Astrocyte (in vitro differentiated cells and primary cell): ENCODE measurements around the gene CALHM4. TPM values are rescaled to one million over a fixed set of nuclear protein-coding genes. Genes with fewer than 3 reads are reported as not detected.

Experiments used
- DNase-seq: peaks from one replicate; pipeline ENCODE4 v3.0.0-alpha.2; 2010; ENCODE audit warnings: low read depth
- FAIRE-seq: peaks from 2 replicates; lab custom pipeline; 2011; peaks lifted over from hg19 to GRCh38; lab: Jason Lieb, UNC
- H2AFZ ChIP-seq: 2 replicates; pipeline ENCODE4 v1.6.0; 2012; ENCODE audit warnings: low read depth, low read length, inconsistent platforms
- H3K27ac ChIP-seq: 2 replicates; pipeline ENCODE4 v1.5.1; 2011; ENCODE audit warnings: low read depth, low read length, inconsistent platforms
- H3K27me3 ChIP-seq: 2 replicates; pipeline ENCODE4 v1.6.0; 2011; ENCODE audit warnings: low read length, inconsistent platforms; ENCODE audit not compliant: insufficient read depth
- H3K36me3 ChIP-seq: 2 replicates; pipeline ENCODE4 v1.5.1; 2011; ENCODE audit warnings: low read length, inconsistent platforms; ENCODE audit not compliant: insufficient read depth
- H3K4me1 ChIP-seq: 2 replicates; pipeline ENCODE4 v1.5.1; 2011; ENCODE audit warnings: low read length, inconsistent platforms; ENCODE audit not compliant: insufficient read depth
- H3K4me2 ChIP-seq: 2 replicates; pipeline ENCODE4 v1.6.0; 2012; ENCODE audit warnings: low read length, inconsistent platforms
- H3K4me3 ChIP-seq: 2 replicates; pipeline ENCODE4 v1.5.1; 2011; ENCODE audit warnings: low read depth, mild to moderate bottlenecking, low read length, inconsistent platforms; ENCODE audit not compliant: insufficient read depth
- H3K79me2 ChIP-seq: 2 replicates; pipeline ENCODE4 v1.6.0; 2012; ENCODE audit warnings: mild to moderate bottlenecking, low read length, inconsistent platforms; ENCODE audit not compliant: insufficient read depth
- H3K9ac ChIP-seq: 2 replicates; pipeline ENCODE4 v1.6.0; 2012; ENCODE audit warnings: mild to moderate bottlenecking, low read length, inconsistent platforms
- H3K9me3 ChIP-seq: 2 replicates; pipeline ENCODE4 v1.5.1; 2012; ENCODE audit warnings: low read depth, mild to moderate bottlenecking, low read length, inconsistent platforms; ENCODE audit not compliant: insufficient read depth
- H4K20me1 ChIP-seq: 2 replicates; pipeline ENCODE4 v1.6.0; 2012; ENCODE audit warnings: low read length, inconsistent platforms; ENCODE audit not compliant: insufficient read depth
- H3K27ac Mint-ChIP-seq: one replicate; pipeline ENCODE4 v1.8.0; 2021; ENCODE audit warnings: mild to moderate bottlenecking, mixed read lengths; ENCODE audit not compliant: unreplicated experiment
- H3K27me3 Mint-ChIP-seq: one replicate; pipeline ENCODE4 v1.8.0; 2021; ENCODE audit warnings: low read depth, mixed read lengths; ENCODE audit not compliant: unreplicated experiment
- H3K36me3 Mint-ChIP-seq: one replicate; pipeline ENCODE4 v1.8.0; 2021; ENCODE audit warnings: low read depth, mixed read lengths; ENCODE audit not compliant: unreplicated experiment
- H3K4me1 Mint-ChIP-seq: one replicate; pipeline ENCODE4 v1.8.0; 2021; ENCODE audit warnings: low read depth, mixed read lengths; ENCODE audit not compliant: unreplicated experiment
- H3K4me3 Mint-ChIP-seq: one replicate; pipeline ENCODE4 v1.8.0; 2021; ENCODE audit warnings: mild to moderate bottlenecking, moderate library complexity, mixed read lengths; ENCODE audit not compliant: unreplicated experiment
- H3K9me3 Mint-ChIP-seq: one replicate; pipeline ENCODE4 v1.8.0; 2021; ENCODE audit warnings: mild to moderate bottlenecking, mixed read lengths; ENCODE audit not compliant: unreplicated experiment
- CTCF ChIP-seq: IDR thresholded peaks from 2 replicates; pipeline ENCODE4 v1.5.1; 2011; ENCODE audit warnings: low read depth, mild to moderate bottlenecking, inconsistent platforms, low read length, moderate library complexity; ENCODE audit not compliant: insufficient read depth
- EZH2 ChIP-seq: IDR thresholded peaks from 2 replicates; pipeline ENCODE4 v1.6.1; 2012; ENCODE audit warnings: mild to moderate bottlenecking, low read length, inconsistent platforms; ENCODE audit not compliant: insufficient read depth
- total RNA-seq: library from RNA; stranded (reverse); gene quantifications from 2 replicates; pipeline ENCODE4 v1.2.1, GENCODE V29; 2021

CALHM4 gene
- total RNA-seq, 1 donor from 2014 or later: 0.20 TPM

- Mint-ChIP-seq H3K27ac (no peak overlapping the region), H3K4me1 (peaks cover 12% of the 10 kb centered on the region), H3K36me3 (no peaks in the 10 kb centered on the region), H3K9me3 (no peaks in the 10 kb centered on the region), H3K27me3 (no peaks in the 10 kb centered on the region), H3K4me3 (no peak overlapping the region)
- Histone ChIP-seq H3K9ac (no peak overlapping the region), H3K79me2 (no peaks in the 10 kb centered on the region), H3K27ac (no peak overlapping the region), H3K4me3 (no peak overlapping the region), H3K36me3 (no peaks in the 10 kb centered on the region), H4K20me1 (no peaks in the 10 kb centered on the region), H3K4me2 (no peak overlapping the region), H3K9me3 (no peaks in the 10 kb centered on the region), H2AFZ (peak overlapping the region; percentile 13), H3K4me1 (peaks cover 22% of the 10 kb centered on the region), H3K27me3 (no peaks in the 10 kb centered on the region)
- FAIRE-seq: peak; percentile 94
- no peak for TF ChIP-seq EZH2
- TF ChIP-seq CTCF: peak; percentile 98
- DNase-seq: peak; percentile 32
Observed at GRCh38 chr6:116561377-116562018, 7.9 kb downstream of the CALHM4 start.

- Mint-ChIP-seq H3K27ac (no peak overlapping the region), H3K36me3 (no peaks in the 10 kb centered on the region), H3K9me3 (no peaks in the 10 kb centered on the region), H3K4me3 (no peak overlapping the region), H3K4me1 (peaks cover 9% of the 10 kb centered on the region), H3K27me3 (peaks cover 2% of the 10 kb centered on the region)
- Histone ChIP-seq H3K9me3 (no peaks in the 10 kb centered on the region), H3K27me3 (no peaks in the 10 kb centered on the region), H4K20me1 (no peaks in the 10 kb centered on the region), H3K4me2 (no peak overlapping the region), H3K79me2 (no peaks in the 10 kb centered on the region), H3K27ac (no peak overlapping the region), H3K4me3 (no peak overlapping the region), H3K36me3 (no peaks in the 10 kb centered on the region), H2AFZ (no peak overlapping the region), H3K4me1 (peaks cover 21% of the 10 kb centered on the region), H3K9ac (no peak overlapping the region)
- TF ChIP-seq EZH2 (no peak), CTCF (no peak)
- no peak for FAIRE-seq
- no peak for DNase-seq
Observed at GRCh38 chr6:116562019-116562403, 8.5 kb downstream of the CALHM4 start.

GRCh38 chr6:116562614-116563013 lies 9.1 kb downstream of the CALHM4 start:
- no peak for FAIRE-seq
- peaks cover 15% of the 10 kb centered on the region for H3K4me1 ChIP-seq
- H3K36me3 Mint-ChIP-seq: no peaks in the 10 kb centered on the region

More at GRCh38 chr6:116562614-116563013, 9.1 kb downstream of the CALHM4 start:
- no peaks in the 10 kb centered on the region for H3K79me2 ChIP-seq
- no peak overlapping the region for H3K27ac ChIP-seq
- H3K9me3 ChIP-seq: no peaks in the 10 kb centered on the region
- H3K4me2 ChIP-seq: no peak overlapping the region
- H3K36me3 ChIP-seq: no peaks in the 10 kb centered on the region
- H3K9ac ChIP-seq: no peak overlapping the region
- H4K20me1 ChIP-seq: no peaks in the 10 kb centered on the region
- Mint-ChIP-seq H3K27me3 (peaks cover 3% of the 10 kb centered on the region), H3K9me3 (no peaks in the 10 kb centered on the region), H3K4me1 (peaks cover 8% of the 10 kb centered on the region), H3K27ac (peak overlapping the region; percentile 61), H3K4me3 (no peak overlapping the region)
- H2AFZ ChIP-seq: peak overlapping the region; percentile 3
- TF ChIP-seq EZH2 (no peak), CTCF (no peak)
- no peaks in the 10 kb centered on the region for H3K27me3 ChIP-seq
- no peak for DNase-seq
- no peak overlapping the region for H3K4me3 ChIP-seq
